ENCODE data around the gene CCNY. TPM values are rescaled to one million over a fixed set of nuclear protein-coding genes. Genes with fewer than 3 reads are reported as not detected.
A peak's percentile ranks its signal among the peaks of the same experiment; 100 is the strongest.

The CCNY gene
- total RNA-seq, 1 experiment from 2014 or later = 122 TPM

- no TSS peak for BruUV-seq (replicated peaks)
- H3K9me3 ChIP-seq = peaks cover 20% of the 10 kb centered on the region
- no peaks in the 10 kb centered on the region for H3K27me3 ChIP-seq (replicated peaks; ENCODE audit: control insufficient read depth, insufficient read depth, low read length)
- Mint-ChIP-seq H3K27ac (ENCODE audit: unreplicated experiment) (no peak overlapping the region), H3K36me3 (ENCODE audit: insufficient read depth, unreplicated experiment) (peaks cover 25% of the 10 kb centered on the region), H3K27me3 (ENCODE audit: insufficient read depth, unreplicated experiment) (no peaks in the 10 kb centered on the region), H3K4me1 (ENCODE audit: low read depth, unreplicated experiment) (peaks cover 26% of the 10 kb centered on the region), H3K9me3 (ENCODE audit: unreplicated experiment) (peaks cover 17% of the 10 kb centered on the region), H3K4me3 (ENCODE audit: unreplicated experiment) (no peak overlapping the region)
- H3K4me1 ChIP-seq = peaks cover 6% of the 10 kb centered on the region; the same call in 1 of the 2 replicates
- no peak for TF ChIP-seq CTCF (IDR thresholded peaks at IDR 0.05; ENCODE audit: insufficient read depth in 1 of 2, low read depth in 1 of 2, low read length in 1 of 2, severe bottlenecking in 1 of 2, unreplicated experiment in 1 of 2)
- H3K4me3 ChIP-seq (ENCODE audit: low read depth, low read length) = no peak overlapping the region
- POLR2A ChIA-PET = no interaction called here
- no peaks in the 10 kb centered on the region for H3K36me3 ChIP-seq (ENCODE audit: control insufficient read depth, insufficient read depth, low read length)
- no peak for DNase-seq
- CTCF ChIA-PET = no interaction called here
- intact Hi-C loops (cut with micrococcal nuclease; ENCODE audit: unreplicated experiment) = no loop called here
These were observed 55.6 kb downstream of the CCNY start for GRCh38 chr10:35391954-35392262.

DNA sequence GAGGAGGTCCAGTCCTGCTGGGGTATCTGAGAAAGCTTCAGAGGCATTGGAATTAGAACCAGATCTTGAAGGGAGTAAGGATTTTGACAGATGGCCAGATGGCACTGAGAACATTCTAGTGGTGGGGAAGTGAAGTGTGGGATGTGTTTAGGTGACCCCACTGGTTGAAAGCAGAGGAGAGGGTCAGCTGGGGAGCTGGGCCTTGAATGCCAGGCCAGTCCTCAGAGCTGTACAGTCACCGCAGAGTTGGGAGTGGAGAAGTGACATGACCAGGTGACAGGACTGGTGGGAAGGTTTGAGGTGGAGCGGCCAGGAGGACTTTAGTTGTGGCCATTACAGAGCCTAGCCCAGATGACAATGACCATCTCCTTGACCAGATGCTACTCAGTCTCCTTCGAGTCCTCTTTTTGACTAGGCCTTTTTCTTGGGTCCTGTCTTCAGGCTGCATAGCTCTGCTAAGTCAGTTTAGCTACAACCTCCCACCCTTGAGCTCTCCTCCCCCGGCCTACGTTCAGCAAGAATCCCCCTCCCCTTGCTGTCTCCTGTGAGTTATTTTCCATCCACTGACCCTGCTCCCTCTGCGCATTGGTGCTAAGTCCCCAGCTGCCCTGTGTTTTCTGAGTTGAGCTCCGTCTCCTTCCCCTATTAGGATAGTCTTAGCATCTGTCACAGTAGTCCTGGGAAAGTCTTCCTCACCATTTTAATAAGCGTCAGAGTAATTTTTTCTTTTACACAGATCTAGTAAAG lies 56.3 kb downstream of the CCNY start:
- peak overlapping the region; percentile 55 for H3K27ac Mint-ChIP-seq (ENCODE audit: unreplicated experiment)

DNA sequence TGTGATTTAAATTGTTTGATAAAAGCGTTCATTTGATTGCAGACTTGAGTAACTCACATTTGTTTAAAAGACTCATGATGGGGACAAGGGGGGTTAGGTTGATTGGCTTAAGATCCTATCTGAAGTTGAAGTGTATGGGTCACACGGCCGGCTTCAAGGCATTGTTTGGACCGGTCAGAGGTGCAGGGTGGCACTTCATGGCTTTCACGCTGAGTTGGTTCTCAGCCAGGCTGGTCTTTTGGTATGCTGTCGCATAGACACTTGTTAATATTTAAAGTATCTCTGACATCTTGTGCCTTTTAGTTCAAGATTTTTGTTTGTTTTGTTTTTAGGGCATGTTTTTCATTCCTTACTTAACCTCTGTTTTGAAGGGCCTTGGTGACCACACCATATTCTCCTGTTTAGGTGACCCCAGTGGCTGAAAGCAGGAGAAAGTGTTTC lies 58.1 kb downstream of the CCNY start:
- H3K36me3 Mint-ChIP-seq (ENCODE audit: insufficient read depth, unreplicated experiment) = peaks cover 24% of the 10 kb centered on the region
- no peak overlapping the region for H3K27ac Mint-ChIP-seq (ENCODE audit: unreplicated experiment)
- DNase-seq = no peak
- peaks cover 26% of the 10 kb centered on the region for H3K4me1 Mint-ChIP-seq (ENCODE audit: low read depth, unreplicated experiment)
- intact Hi-C loops (cut with micrococcal nuclease; ENCODE audit: unreplicated experiment) = no loop called here
- no peak for TF ChIP-seq CTCF (IDR thresholded peaks at IDR 0.05; ENCODE audit: insufficient read depth in 1 of 2, low read depth in 1 of 2, low read length in 1 of 2, severe bottlenecking in 1 of 2, unreplicated experiment in 1 of 2)
- no peaks in the 10 kb centered on the region for H3K27me3 ChIP-seq (replicated peaks; ENCODE audit: control insufficient read depth, insufficient read depth, low read length)
- ChIA-PET CTCF (no interaction called here), POLR2A (no interaction called here)
- peaks cover 15% of the 10 kb centered on the region for H3K4me1 ChIP-seq
- H3K4me3 ChIP-seq (ENCODE audit: low read depth, low read length) = no peak overlapping the region
- no TSS peak for BruUV-seq (replicated peaks)
- no peak overlapping the region for H3K4me3 Mint-ChIP-seq (ENCODE audit: unreplicated experiment)
- no peaks in the 10 kb centered on the region for H3K27me3 Mint-ChIP-seq (ENCODE audit: insufficient read depth, unreplicated experiment)
- H3K9me3 ChIP-seq = peaks cover 15% of the 10 kb centered on the region
- no peaks in the 10 kb centered on the region for H3K36me3 ChIP-seq (ENCODE audit: control insufficient read depth, insufficient read depth, low read length)
- H3K9me3 Mint-ChIP-seq (ENCODE audit: unreplicated experiment) = peaks cover 17% of the 10 kb centered on the region

More for the DNA sequence above, 56.3 kb downstream of the CCNY start:
- Mint-ChIP-seq H3K9me3 (ENCODE audit: unreplicated experiment) (peaks cover 17% of the 10 kb centered on the region), H3K27me3 (ENCODE audit: insufficient read depth, unreplicated experiment) (no peaks in the 10 kb centered on the region), H3K4me3 (ENCODE audit: unreplicated experiment) (no peak overlapping the region), H3K4me1 (ENCODE audit: low read depth, unreplicated experiment) (peaks cover 26% of the 10 kb centered on the region), H3K36me3 (ENCODE audit: insufficient read depth, unreplicated experiment) (peaks cover 25% of the 10 kb centered on the region)
- Histone ChIP-seq H3K4me1 (peaks cover 6% of the 10 kb centered on the region; the same call in 1 of the 2 replicates), H3K9me3 (peaks cover 20% of the 10 kb centered on the region), H3K4me3 (ENCODE audit: low read depth, low read length) (no peak overlapping the region), H3K36me3 (ENCODE audit: control insufficient read depth, insufficient read depth, low read length) (no peaks in the 10 kb centered on the region), H3K27me3 (replicated peaks; ENCODE audit: control insufficient read depth, insufficient read depth, low read length) (no peaks in the 10 kb centered on the region)
- no peak for TF ChIP-seq CTCF (IDR thresholded peaks at IDR 0.05; ENCODE audit: insufficient read depth in 1 of 2, low read depth in 1 of 2, low read length in 1 of 2, severe bottlenecking in 1 of 2, unreplicated experiment in 1 of 2)
- no TSS peak for BruUV-seq (replicated peaks)
- ChIA-PET POLR2A (no interaction called here), CTCF (no interaction called here)
- intact Hi-C loops (cut with micrococcal nuclease; ENCODE audit: unreplicated experiment) = no loop called here
- no peak for DNase-seq

Data from Caco-2 (cell line).